OCI-LY1 (cell line): ENCODE data around the gene CBX6.

Experiments
- EZH2 ChIP-seq: fragments of 200-600 bp; sonication (generic), shearing (Covaris generic); IDR thresholded peaks from 2 replicates; pipeline ENCODE4 v1.8.0; 2017; ENCODE audit warnings: borderline replicate concordance, mixed run types, mild to moderate bottlenecking, antibody characterized with exemption, low read length, moderate library complexity, mixed read lengths
- TF ChIP-seq, protein P1 (sequence below): fragments of 200-600 bp; sonication (generic), shearing (Covaris generic); IDR thresholded peaks from 2 replicates; pipeline ENCODE4 v1.5.1; 2017; ENCODE audit warnings: mild to moderate bottlenecking, antibody characterized with exemption, low read length, moderate library complexity, mixed read lengths

DNA sequence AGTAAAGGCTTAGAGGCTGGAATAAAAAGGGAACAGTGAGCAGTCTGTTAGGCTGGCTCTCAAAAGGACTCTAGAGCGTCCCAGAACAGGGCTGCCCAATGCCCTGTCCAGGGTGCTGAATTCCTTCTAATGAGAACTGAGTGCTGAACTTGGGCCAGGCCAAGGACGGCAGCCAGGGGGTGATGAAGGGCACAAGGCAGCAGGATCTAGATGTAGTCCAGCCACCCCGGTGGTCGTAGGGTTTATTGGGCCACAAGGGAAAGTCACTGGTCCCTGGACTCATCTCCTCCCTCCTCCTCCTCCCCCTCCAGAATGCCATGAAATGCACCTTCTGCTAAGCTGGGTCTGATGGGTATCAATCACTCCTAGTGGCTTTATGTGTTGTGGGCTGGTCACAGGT, 47.4 kb downstream of the CBX6 start:
- TF ChIP-seq EZH2 = no peak
- TF ChIP-seq, protein P1, sequence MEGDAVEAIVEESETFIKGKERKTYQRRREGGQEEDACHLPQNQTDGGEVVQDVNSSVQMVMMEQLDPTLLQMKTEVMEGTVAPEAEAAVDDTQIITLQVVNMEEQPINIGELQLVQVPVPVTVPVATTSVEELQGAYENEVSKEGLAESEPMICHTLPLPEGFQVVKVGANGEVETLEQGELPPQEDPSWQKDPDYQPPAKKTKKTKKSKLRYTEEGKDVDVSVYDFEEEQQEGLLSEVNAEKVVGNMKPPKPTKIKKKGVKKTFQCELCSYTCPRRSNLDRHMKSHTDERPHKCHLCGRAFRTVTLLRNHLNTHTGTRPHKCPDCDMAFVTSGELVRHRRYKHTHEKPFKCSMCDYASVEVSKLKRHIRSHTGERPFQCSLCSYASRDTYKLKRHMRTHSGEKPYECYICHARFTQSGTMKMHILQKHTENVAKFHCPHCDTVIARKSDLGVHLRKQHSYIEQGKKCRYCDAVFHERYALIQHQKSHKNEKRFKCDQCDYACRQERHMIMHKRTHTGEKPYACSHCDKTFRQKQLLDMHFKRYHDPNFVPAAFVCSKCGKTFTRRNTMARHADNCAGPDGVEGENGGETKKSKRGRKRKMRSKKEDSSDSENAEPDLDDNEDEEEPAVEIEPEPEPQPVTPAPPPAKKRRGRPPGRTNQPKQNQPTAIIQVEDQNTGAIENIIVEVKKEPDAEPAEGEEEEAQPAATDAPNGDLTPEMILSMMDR = peak; percentile 20; the same call in 1 of the 2 replicates
